Limb (tissue), 2 donors: ENCODE data around the gene TBKBP1.
"Not testable (repeated sequence)": the region's sequence is repeated elsewhere in the genome, so short reads cannot be mapped to it uniquely, and the experiment has no call there.

Experiments used
- DNase-seq, 2 donors: peaks; one replicate each; pipeline ENCODE4 v3.0.0-alpha.2; 2016; ENCODE audit errors: extremely low spot score in 2 of 2

TBKBP1 gene

DNA sequence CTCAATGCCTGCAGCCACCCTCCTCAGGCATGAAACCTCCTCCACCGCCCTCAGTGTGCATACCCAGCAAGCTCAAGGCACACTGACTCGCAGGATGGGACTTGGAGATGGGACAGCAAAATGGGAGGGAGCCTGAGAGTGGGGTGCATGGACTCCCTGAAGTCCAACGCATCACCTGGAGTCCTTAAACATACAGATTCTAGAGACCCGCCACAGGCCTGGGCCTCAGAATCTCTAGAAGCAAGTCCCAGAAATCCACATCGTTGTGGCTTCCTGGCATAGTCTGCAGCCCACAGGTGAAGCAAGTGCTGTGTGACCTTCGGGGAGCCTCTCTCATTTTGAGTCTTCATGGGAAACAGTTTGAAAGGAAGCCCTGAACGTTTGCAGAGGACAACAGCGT lies 35.5 kb downstream of the TBKBP1 start:
- DNase-seq, result no peak

DNA sequence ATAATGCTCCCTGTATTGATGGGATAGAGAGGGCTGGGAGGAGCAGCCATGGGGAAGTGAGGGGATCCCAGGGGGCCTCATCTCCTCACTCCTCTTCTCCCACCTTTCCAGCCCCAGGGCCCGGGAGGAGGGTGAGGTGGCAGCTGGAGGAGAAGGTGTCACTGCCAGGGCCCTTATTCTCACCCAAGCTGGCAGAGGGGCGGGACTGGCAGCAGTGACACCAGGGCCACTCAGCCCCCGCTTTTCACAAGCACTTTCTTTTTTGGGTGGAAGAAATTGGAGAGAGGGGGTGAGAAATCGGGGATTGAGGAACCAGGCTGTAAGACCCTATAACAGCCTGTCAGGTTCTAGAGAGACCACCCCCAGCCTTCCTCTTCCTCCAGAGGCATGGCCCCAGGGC lies 36.7 kb downstream of the TBKBP1 start:
- DNase-seq, result no peak

- no peak for DNase-seq
These were observed 37.4 kb downstream of the TBKBP1 start for GRCh38 chr17:47731396-47731795.

DNA sequence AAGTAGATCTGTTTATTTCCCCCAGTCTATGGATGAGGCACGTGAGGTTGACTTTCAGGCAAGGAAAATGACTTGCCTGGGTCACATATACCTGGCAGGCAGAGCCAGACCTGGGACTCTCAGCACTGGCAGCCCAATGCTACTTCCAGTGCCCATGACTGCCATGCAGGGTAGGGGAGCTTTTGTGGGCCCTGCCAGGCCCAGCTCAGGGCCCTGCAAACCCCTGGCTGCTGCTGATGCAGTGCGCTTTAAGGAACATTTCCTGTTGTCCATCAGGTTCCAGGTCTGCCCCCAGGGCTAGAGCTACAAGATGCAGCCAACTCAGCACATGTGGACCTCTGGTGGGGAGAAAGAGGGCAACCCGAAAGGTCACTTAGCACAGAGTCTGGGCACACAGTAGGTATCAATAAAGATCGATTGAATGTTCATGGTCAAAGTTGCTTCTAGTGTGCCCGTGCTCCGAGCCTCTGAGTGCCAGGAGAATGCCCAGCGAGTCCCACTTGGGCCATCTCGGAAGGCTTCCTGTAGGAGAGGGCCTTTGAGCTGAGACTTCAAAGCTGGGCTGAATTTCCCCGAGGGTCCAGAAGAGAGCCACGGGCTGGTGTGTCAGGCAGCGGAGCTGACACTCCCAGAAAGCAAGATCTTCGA lies 38.6 kb downstream of the TBKBP1 start:
- DNase-seq, result no peak

- DNase-seq, result peak in 1 of 2 donors; percentile 74
These were observed 39.2 kb downstream of the TBKBP1 start, which contains the start of gene TBX21 for GRCh38 chr17:47733047-47733673. Gene TBX21 (plus strand): TSS chr17:47733236. CDS start chr17:47733455, 219 bp downstream.

- no peak for DNase-seq
These were observed 39.9 kb downstream of the TBKBP1 start for GRCh38 chr17:47733674-47734410.

DNA sequence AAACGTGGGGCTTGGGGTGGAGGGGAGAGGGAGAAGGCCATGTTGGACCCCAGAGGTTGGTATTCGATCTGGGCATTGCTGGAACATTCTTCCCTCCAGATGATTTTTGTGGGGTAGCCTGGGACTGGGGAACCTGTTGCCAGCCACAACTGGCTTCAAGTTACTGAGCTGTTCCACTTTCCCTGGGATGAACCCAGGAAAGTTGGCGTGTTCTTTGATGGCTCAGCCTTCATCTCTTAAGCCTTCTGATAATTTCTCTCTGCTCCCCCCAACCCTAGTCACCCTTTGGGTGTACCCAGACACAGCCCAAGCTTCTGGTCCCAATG lies 41.1 kb downstream of the TBKBP1 start:
- DNase-seq, result no peak

DNA sequence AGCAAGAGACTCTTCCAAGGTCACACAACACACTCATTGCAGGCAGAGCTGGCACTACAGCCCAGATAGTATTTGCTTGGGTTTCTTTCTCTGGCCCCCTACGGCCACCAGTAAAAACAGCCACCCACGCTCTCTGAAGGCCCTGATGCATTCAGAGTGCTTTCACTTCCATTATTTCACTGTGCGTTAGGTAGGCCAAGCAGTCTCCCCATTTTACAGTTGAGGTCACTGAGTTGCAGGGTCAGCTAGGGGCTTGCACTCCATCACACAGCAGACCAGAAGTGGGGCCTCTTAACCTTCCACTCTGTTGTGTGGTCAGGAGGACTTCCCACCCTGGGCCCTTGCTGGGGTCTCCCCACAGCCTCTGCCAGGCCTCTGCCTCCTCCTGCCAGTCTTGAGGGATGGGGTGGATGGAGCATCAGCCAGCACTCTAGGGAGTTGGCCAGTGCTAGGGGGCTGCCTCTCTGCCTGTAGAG lies 41.6 kb downstream of the TBKBP1 start:
- DNase-seq, result no peak

DNA sequence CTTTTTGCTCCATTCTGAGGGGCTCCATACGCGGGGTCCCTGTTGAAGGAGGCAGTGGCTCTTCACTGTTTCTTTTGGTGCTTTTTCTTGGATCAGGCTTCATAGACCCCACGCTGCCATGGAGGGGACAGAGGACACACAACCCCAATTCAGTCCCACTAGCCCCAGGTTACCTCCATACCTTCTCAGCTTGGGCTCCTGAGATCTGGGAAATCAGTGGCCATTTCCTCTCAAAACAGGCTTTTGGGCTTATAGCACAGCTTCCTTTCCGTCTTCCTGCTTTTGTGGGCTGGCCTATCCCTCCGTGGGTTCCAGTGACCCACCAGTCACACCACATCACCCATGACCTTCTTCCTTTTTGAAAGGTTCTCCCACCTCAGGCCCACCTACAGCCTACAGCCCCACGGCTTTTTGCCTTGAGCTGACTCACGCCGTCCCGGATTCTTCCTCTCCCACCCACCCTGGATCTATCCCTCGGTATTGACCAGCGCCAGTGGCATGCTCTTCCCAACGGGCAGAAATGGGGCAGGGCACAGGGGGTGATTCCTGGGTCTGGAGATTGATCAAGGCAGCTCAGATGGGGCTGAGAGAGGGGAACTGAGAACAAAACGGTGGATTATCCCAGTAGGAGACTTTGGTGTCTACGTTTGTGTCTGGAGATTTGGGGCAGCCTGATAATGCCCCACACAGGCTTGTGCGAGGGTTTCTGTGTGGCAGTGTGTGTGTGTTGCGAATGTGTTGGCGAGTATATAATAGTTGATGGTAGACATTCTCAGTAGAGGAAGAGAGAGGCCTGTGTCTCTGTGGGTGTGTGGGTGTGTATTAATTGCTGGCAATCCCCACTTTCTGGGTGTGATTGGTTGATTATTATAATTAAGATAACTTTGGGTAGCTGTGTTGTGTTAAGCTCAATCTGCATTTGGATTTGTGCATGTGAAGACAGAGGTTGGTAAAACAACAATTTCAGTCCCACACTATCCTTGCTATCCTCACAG lies 42.8 kb downstream of the TBKBP1 start:
- no peak for DNase-seq

- no peak for DNase-seq
These were observed 44.2 kb downstream of the TBKBP1 start for GRCh38 chr17:47738178-47738577.

DNA sequence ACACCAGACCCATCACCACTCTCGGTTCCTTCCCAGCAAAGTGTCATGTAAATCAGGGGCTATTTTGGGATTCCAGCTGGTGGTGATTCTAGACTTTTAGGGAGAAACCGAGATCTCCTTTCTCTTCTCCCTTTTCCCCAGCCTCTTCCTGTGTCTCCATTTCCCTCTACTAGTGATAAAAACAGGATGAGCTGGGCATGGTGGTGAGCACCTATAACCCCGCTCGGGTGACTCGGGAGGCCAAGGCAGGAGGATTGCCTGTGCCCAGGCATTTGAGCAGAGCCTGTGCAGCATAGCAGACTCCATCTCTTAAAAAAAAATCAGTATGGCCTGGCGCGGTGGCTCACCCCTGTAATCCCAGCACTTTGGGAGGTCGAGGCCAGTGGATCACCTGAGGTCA lies 45.2 kb downstream of the TBKBP1 start:
- DNase-seq, result no peak

- not testable (repeated sequence) for DNase-seq
These were observed 46.0 kb downstream of the TBKBP1 start for GRCh38 chr17:47739945-47740344.

DNA sequence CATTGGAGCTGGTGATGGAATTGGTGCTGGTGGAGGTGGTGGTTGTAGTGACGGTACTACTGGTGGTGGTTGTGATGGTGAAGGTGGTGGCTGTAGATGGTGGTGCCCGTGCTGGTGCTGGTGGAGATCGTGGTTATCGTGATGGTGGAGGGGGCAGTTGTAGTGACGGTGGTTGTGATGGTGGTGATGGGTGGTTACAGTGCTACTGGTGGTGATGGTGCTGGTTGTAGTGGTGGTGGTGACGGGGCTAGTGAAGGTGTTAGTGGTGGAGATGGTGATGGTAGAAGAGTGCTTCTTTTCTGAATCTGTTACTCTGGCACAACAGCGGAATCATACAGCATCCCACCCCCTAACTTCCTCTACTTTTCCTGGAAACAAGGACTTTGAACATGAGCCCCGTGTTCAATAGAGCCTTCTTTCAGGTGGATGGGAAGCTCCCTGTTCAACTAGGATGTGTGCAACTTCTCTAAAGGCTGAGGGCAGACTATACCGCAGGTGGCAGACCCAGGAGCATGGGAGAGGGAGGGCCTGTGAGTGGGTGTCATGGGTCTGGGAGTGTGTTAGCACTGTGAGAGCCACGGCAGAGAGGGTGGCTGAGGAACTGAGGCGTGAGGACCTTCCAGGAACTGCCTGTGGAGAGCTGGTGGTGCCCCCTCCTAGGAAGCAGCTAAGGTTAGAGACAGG lies 47.3 kb downstream of the TBKBP1 start:
- no peak for DNase-seq

GRCh38 chr17:47741793-47742145 lies 47.8 kb downstream of the TBKBP1 start:
- no peak for DNase-seq

DNA sequence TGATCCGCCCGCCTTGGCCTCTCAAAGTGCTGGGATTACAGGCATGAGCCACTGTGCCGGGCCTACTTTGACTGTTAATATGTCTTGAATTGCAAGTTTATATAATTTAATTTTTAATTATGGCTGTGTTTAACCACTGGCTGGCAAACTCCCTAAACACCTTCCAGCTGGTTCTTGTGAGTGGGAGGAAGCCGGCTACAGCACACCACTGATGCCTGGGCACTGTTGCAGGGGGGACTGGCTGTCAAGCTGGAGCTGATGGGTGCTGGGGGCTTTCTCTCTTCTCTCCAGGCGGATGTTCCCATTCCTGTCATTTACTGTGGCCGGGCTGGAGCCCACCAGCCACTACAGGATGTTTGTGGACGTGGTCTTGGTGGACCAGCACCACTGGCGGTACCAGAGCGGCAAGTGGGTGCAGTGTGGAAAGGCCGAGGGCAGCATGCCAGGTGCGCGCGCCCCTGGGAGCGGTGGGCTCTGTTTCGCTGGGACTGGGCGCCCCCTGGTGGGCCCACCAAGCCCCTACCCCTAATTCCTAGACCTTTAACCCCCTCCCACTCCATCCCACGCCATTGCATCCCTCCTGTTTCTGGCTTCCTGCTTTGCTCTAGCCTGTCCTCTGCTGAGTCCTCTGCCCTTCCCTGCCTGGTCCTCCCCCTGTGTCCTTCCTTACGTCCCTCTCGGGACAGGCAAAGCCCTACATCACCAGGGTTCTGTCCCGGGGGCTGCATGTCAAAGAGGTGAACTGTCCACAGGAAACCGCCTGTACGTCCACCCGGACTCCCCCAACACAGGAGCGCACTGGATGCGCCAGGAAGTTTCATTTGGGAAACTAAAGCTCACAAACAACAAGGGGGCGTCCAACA lies 48.6 kb downstream of the TBKBP1 start:
- DNase-seq, result peak in 1 of 2 donors; percentile 70

- no peak for DNase-seq
These were observed 50.4 kb downstream of the TBKBP1 start for GRCh38 chr17:47744168-47745036.

DNA sequence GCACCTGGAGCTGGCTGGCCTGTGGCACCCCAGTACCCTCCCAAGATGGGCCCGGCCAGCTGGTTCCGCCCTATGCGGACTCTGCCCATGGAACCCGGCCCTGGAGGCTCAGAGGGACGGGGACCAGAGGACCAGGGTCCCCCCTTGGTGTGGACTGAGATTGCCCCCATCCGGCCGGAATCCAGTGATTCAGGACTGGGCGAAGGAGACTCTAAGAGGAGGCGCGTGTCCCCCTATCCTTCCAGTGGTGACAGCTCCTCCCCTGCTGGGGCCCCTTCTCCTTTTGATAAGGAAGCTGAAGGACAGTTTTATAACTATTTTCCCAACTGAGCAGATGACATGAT lies 51.0 kb downstream of the TBKBP1 start:
- no peak for DNase-seq

- no peak for DNase-seq
These were observed 57.5 kb downstream of the TBKBP1 start for GRCh38 chr17:47751471-47751870.

DNA sequence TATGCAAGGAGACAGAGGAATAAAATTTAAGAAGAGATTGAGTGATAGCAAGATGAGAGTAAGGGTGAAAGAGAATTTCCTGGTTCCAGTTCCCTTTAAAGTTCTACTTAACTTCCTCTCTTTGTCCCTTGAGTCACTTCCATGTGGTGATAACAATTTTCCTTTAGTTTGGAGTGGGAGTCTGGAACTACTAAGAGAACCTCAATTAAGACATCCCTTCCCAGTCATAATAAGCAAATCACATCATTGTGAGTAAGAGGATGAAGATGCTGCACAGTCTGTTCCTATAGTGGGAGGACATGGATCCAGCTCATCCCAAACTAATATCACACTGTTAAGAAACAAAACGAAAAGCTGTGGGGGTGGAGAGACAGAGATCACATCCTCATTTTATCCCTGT lies 63.4 kb downstream of the TBKBP1 start:
- no peak for DNase-seq
